GM23248 (cell line): ENCODE measurements around the gene PON2.

Source experiments
- EZH2 ChIP-seq: fragments of 200-600 bp; sonication (generic); IDR thresholded peaks from 2 replicates; pipeline ENCODE4 v1.6.1; 2018; ENCODE audit warnings: antibody characterized with exemption, mild to moderate bottlenecking; ENCODE audit not compliant: insufficient read depth, poor library complexity, severe bottlenecking
- EZH2phosphoT487 ChIP-seq: fragments of 200-600 bp; sonication (generic); IDR thresholded peaks from 2 replicates; pipeline ENCODE4 v1.6.1; 2018; ENCODE audit warnings: antibody characterized with exemption, moderate library complexity, mild to moderate bottlenecking, low read depth; ENCODE audit not compliant: insufficient read depth

- TF ChIP-seq EZH2 (no peak), EZH2phosphoT487 (no peak)
Observed at GRCh38 chr7:95432606-95433005, 2.2 kb downstream of the PON2 start.
